Measurements from ENCODE around the gene MT1H.
"Not testable (repeated sequence)": the region's sequence is repeated elsewhere in the genome, so short reads cannot be mapped to it uniquely, and the experiment has no call there.

The MT1H gene

GRCh38 chr16:56669005-56669839 lies at the start of gene MT1H:
Gene MT1H (plus strand): TSS chr16:56669814. CDS start chr16:56669885, 71 bp downstream.
- no peak for DNase-seq (ENCODE audit: low read depth, low spot score)

GRCh38 chr16:56620339-56620897 lies 49.2 kb upstream of the MT1H start:
- DNase-seq (ENCODE audit: low read depth, low spot score) = no peak

DNA sequence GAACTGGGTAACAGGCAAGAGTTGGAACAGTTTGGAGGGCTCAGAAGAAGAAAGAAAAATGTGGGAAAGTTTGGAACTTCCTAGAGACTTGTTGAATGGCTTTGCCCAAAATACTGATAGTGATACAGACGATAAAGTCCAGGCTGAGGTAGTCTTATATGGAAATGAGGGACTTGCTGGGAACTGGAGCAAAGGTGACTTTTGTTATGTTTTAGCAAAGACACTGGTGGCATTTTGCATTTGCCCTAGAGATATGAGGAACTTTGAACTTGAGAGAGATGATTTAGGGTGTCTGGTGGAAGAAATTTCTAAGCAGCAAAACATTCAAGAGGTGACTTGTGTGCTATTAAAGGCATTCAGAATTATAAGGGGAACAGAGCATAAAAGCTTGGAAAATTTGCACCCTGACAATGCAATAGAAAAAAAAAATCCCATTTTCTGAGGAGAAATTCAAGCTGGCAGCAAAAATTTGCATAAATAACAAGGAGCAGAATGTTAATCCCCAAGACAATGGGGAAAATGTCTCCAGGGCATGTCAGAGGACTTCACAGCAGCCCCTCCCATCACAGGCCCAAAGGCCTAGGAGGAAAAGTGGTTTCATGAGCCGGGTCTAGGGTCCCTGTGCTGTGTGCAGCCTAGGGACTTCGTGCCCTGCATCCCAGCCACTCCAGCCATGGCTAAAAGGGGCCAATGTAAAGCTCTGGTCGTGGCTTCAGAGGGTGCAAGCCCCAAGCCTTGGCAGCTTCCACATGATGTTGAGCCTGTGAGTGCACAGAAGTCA lies 47.8 kb upstream of the MT1H start:
- not testable (repeated sequence) for DNase-seq (ENCODE audit: low read depth, low spot score)

GRCh38 chr16:56623184-56623583 lies 46.4 kb upstream of the MT1H start:
- not testable (repeated sequence) for DNase-seq (ENCODE audit: low read depth, low spot score)

DNA sequence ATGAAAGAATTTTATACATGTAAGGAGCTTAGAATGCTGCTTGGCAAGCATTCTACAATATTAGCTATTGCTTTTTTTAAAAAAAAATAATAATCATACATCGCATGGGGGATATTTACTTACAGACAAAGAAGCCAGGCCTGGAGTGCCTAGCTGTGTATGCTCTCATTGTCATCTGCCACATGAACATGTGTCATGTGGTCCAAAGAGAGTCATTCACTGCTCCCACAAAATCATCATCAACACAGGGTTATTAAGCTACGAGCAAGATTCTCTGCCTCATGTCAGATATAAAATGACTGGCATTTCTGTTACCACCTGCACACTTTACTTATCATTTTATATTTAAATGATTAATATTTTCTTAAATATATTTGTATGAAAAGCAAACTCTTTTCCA lies 46.0 kb upstream of the MT1H start:
- no peak for DNase-seq (ENCODE audit: low read depth, low spot score)

GRCh38 chr16:56625140-56625942 lies 44.3 kb upstream of the MT1H start, which contains the start of gene MT1E:
Gene MT1E (plus strand): TSS chr16:56625781. CDS start chr16:56625852, 71 bp downstream.
- no peak for DNase-seq (ENCODE audit: low read depth, low spot score)

- DNase-seq (ENCODE audit: low read depth, low spot score) = no peak
Measured at GRCh38 chr16:56625943-56626654, 43.5 kb upstream of the MT1H start.

GRCh38 chr16:56626685-56627084 lies 42.9 kb upstream of the MT1H start:
- DNase-seq (ENCODE audit: low read depth, low spot score) = no peak

GRCh38 chr16:56628486-56629350 lies 40.9 kb upstream of the MT1H start:
- DNase-seq (ENCODE audit: low read depth, low spot score) = no peak

- no peak for DNase-seq (ENCODE audit: low read depth, low spot score)
Measured at GRCh38 chr16:56629531-56629930, 40.1 kb upstream of the MT1H start.

DNA sequence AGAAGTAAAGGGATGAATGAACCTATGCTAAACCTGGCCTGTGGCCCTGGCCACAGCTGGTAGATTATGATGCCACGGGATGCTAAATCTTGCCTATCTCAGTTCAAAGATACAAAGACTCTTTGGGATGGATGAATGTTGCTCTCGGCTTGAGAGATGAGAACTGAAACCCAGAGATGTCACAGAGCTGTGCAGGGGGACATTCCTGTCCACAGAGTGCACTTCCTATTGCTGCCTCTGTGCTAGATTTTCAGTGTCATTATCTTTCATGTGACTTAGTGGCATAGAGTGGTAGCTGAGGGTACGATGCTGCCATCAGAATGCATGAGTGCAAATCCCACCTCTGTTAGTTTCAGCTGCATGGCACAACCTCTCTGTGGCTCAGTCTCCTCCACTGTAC lies 39.5 kb upstream of the MT1H start:
- DNase-seq (ENCODE audit: low read depth, low spot score) = no peak

- DNase-seq (ENCODE audit: low read depth, low spot score) = no peak
Measured at GRCh38 chr16:56631197-56631596, 38.4 kb upstream of the MT1H start.

DNA sequence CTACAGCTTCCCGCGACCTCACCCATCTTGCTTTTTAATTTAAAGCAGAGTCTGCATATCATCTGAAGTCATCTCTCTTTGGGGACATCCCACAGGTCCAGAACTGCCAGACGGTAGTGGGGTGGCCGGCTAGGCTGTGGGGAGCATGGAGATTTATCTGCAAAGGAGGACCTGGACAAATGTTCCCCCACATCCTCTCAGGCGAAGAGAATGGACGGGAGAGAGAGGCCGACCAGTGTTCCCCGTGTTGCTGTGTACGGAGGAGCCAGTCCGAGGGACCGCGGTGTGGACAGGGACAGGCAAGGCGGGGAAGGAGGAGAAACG lies 37.8 kb upstream of the MT1H start:
- DNase-seq (ENCODE audit: low read depth, low spot score) = no peak

DNA sequence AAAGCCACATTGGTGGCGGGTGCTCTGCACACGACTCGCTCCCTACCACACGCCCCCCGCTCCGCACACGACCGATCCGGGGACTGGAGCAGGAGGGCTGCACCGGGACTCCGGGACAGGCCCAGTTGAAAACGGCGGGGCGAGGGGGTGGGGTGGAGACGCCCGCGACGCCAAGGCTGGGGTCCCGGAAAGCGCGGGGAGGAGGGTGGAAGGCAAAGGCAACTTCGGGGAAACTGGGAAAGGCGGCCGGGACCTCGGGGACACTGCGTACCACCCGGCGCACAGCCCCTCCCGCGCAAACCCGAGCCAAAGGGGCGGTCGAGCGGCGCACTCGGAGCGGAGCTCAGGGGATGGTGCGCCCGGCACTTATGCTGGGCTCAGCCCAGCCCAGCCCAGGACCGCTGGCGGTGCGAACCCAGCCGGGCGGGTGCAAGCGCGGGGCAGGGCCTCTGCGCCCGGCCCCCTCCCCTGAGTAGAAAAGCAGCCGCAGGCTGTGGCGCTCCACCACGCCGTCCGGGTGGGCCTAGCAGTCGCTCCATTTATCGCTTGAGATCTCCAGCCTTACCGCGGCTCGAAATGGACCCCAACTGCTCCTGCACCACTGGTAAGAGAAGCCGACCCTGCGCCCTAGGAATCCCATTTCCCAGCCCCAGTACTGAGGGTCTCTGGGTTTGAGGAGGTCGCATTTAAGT lies 37.3 kb upstream of the MT1H start, which contains the start of gene MT1M:
MT1M (plus strand) TSS at position 504 of the 692 bp plus-strand sequence; CDS start at position 577, 73 bp downstream.
- no peak for DNase-seq (ENCODE audit: low read depth, low spot score)

- DNase-seq (ENCODE audit: low read depth, low spot score) = no peak
Measured at GRCh38 chr16:56632848-56633365, 36.7 kb upstream of the MT1H start.

GRCh38 chr16:56633535-56633934 lies 36.1 kb upstream of the MT1H start:
- no peak for DNase-seq (ENCODE audit: low read depth, low spot score)

DNA sequence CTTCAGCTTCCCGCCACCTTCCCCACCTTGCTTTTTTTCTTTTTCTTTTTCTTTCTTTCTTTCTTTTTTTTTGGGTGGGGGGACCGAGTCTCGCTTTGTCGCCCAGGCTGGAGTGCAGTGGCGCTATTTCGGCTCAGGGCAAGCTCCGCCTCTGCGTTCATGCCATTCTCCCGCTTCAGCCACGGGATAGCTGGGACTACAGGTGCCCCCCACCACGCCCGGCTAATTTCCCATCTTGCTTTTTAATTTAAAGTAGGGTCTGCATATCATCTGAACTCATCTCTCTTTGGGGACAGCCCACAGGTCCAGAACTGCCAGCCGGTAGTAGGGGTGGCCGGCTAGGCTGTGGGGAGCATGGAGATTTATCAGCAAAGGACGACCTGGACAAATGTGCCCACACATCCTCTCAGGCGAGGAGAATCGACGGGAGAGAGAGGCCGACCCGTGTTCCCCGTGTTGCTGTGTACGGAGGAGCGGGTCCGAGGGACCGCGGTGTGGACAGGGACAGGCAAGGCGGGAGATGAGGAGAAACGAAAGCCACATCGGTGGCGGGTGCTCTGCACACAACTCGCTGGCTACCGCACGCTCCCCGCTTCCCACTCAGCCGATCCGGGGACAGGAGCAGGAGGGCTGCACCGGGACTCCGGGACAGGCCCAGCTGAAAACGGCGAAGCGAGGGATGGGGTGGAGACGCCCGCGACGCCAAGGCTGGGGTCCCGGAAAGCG lies 34.7 kb upstream of the MT1H start:
- no peak for DNase-seq (ENCODE audit: low read depth, low spot score)

GRCh38 chr16:56635441-56635967 lies 34.1 kb upstream of the MT1H start:
- no peak for DNase-seq (ENCODE audit: low read depth, low spot score)

Measured in activated naive CD8-positive, alpha-beta T cell treated with anti-CD3 and anti-CD28 coated beads, Interleukin-2, amount 50 U/mL, for 16 hours (primary cell).